Activated T-helper 1 cell treated with Interleukin-2 at 50 U/mL for 16 hours (primary cell): ENCODE data around the gene TBC1D1.

Experiments
- DNase-seq: peaks from one replicate; pipeline ENCODE4 v3.0.0-alpha.2; 2020; ENCODE audit warnings: low read depth

TBC1D1 gene

GRCh38 chr4:37928426-37929416 lies 37.8 kb downstream of the TBC1D1 start:
- DNase-seq: no peak

- no peak for DNase-seq
Observed at GRCh38 chr4:37934096-37934495, 43.2 kb downstream of the TBC1D1 start.

- DNase-seq: no peak
Observed at GRCh38 chr4:37934609-37935008, 43.7 kb downstream of the TBC1D1 start.

- no peak for DNase-seq
Observed at GRCh38 chr4:37935026-37935425, 44.1 kb downstream of the TBC1D1 start.

- DNase-seq: no peak
Observed at GRCh38 chr4:37936889-37937498, 46.1 kb downstream of the TBC1D1 start.

- no peak for DNase-seq
Observed at GRCh38 chr4:37938208-37938607, 47.3 kb downstream of the TBC1D1 start.

GRCh38 chr4:37946503-37947179 lies 55.8 kb downstream of the TBC1D1 start:
- DNase-seq: no peak

GRCh38 chr4:37948542-37948941 lies 57.7 kb downstream of the TBC1D1 start:
- no peak for DNase-seq

- DNase-seq: no peak
Observed at GRCh38 chr4:37949636-37950426, 58.9 kb downstream of the TBC1D1 start.

GRCh38 chr4:37951461-37952352 lies 60.8 kb downstream of the TBC1D1 start:
- DNase-seq: no peak

GRCh38 chr4:37953156-37953555 lies 62.3 kb downstream of the TBC1D1 start:
- DNase-seq: no peak

- no peak for DNase-seq
Observed at GRCh38 chr4:37953620-37954293, 62.9 kb downstream of the TBC1D1 start.

- no peak for DNase-seq
Observed at GRCh38 chr4:37956941-37957340, 66.1 kb downstream of the TBC1D1 start.

- no peak for DNase-seq
Observed at GRCh38 chr4:37958932-37959331, 68.0 kb downstream of the TBC1D1 start.

- no peak for DNase-seq
Observed at GRCh38 chr4:37960098-37960497, 69.2 kb downstream of the TBC1D1 start, which contains the start of gene PTTG2. PTTG2 (plus strand) TSS chr4:37960398; CDS start chr4:37960435, 37 bp downstream.

GRCh38 chr4:37960679-37961450 lies 70.0 kb downstream of the TBC1D1 start:
- DNase-seq: no peak

GRCh38 chr4:37964734-37965457 lies 74.0 kb downstream of the TBC1D1 start:
- no peak for DNase-seq

- no peak for DNase-seq
Observed at GRCh38 chr4:37966044-37966443, 75.2 kb downstream of the TBC1D1 start.

GRCh38 chr4:37967736-37968135 lies 76.9 kb downstream of the TBC1D1 start:
- DNase-seq: no peak
